ENCODE results near the gene MYL7.
A peak's percentile ranks its signal among the peaks of the same experiment; 100 is the strongest.

Gene MYL7

GRCh38 chr7:44183386-44183785 lies 42.3 kb upstream of the MYL7 start:
- intact Hi-C loops (cut with DNase I; ENCODE audit: low total_unique reads): loop anchor here (5.0 kb wide), 1 partner anchor 1096 kb away; no protein-coding TSS in a partner anchor
- Histone ChIP-seq H3K4me3 (no peak overlapping the region), H3K27me3 (peaks cover 0 to 7% of the 10 kb centered on the region in 2 donors), H3K4me1 (no peaks in the 10 kb centered on the region), H3K36me3 (no peaks in the 10 kb centered on the region), H3K27ac (no peak overlapping the region), H3K9me3 (peaks cover 0 to 10% (median 10%) of the 10 kb centered on the region in 3 donors)
- DNase-seq: no peak
- TF ChIP-seq, protein P1, sequence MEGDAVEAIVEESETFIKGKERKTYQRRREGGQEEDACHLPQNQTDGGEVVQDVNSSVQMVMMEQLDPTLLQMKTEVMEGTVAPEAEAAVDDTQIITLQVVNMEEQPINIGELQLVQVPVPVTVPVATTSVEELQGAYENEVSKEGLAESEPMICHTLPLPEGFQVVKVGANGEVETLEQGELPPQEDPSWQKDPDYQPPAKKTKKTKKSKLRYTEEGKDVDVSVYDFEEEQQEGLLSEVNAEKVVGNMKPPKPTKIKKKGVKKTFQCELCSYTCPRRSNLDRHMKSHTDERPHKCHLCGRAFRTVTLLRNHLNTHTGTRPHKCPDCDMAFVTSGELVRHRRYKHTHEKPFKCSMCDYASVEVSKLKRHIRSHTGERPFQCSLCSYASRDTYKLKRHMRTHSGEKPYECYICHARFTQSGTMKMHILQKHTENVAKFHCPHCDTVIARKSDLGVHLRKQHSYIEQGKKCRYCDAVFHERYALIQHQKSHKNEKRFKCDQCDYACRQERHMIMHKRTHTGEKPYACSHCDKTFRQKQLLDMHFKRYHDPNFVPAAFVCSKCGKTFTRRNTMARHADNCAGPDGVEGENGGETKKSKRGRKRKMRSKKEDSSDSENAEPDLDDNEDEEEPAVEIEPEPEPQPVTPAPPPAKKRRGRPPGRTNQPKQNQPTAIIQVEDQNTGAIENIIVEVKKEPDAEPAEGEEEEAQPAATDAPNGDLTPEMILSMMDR (IDR thresholded peaks at IDR 0.05): no peak

GRCh38 chr7:44182827-44183226 lies 41.7 kb upstream of the MYL7 start:
- no peak for DNase-seq
- no peak overlapping the region for H3K27ac ChIP-seq
- no peak overlapping the region for H3K4me3 ChIP-seq
- H3K9me3 ChIP-seq: peaks cover 0 to 10% (median 10%) of the 10 kb centered on the region in 3 donors
- TF ChIP-seq, protein P1 (IDR thresholded peaks at IDR 0.05): no peak
- peaks cover 0 to 4% (median 0%) of the 10 kb centered on the region in 4 donors for H3K4me1 ChIP-seq
- intact Hi-C loops (cut with DNase I; ENCODE audit: low total_unique reads): loop anchor here (5.0 kb wide), 1 partner anchor 1096 kb away; no protein-coding TSS in a partner anchor
- no peaks in the 10 kb centered on the region for H3K36me3 ChIP-seq
- H3K27me3 ChIP-seq: peaks cover 0 to 7% of the 10 kb centered on the region in 2 donors

DNA sequence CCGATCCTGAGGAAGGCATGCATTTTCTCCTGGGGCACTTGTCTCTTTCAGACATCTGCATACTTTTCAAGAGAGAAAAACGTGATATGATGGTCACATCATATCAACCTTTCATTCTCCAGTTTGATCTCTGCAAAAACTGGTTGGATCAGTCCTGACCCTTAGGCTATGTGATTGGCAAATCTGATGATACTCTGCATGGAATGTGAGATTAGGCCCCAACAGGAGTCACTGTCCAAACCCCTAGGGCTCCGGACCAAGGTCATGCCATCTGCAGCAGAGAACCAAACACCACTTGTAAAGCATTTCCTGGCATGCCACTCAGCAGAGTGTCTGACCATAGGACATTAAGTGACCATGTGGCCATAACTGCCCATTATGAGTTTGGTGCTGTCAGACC lies 39.5 kb upstream of the MYL7 start:
- intact Hi-C loops (cut with DNase I; ENCODE audit: low total_unique reads): loop anchor here (5.0 kb wide), 1 partner anchor 1093 kb away; no protein-coding TSS in a partner anchor

DNA sequence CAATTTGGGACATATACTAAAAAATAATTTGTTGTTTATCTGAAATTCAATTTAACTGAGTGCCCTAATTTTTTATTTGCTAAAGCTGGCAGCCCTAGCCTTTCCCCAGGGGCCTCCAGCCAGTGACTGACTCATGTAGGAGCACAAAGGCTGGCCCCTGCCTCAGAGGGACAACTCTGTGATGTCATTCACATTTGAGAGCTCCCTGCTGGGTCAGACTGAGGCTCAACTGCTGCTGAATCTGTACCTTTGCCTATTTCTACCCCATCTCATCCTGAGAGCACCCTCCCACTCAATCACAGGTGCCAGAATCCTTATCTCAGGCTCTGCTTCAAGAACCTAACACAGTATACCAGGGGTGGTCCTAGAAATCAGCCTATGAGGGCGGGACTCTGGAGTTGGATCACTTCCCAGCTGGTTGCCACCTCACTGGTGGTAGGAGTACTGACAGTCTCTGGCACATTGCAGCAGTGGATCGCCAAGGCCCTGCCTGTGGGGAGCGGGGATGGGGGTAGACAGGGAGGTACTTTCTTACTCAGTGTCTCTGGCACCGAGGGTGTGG lies 36.5 kb upstream of the MYL7 start:
- intact Hi-C loops (cut with DNase I; ENCODE audit: low total_unique reads): no loop called here
- peaks cover 0 to 4% of the 10 kb centered on the region in 2 donors for H3K27me3 ChIP-seq
- H3K27ac ChIP-seq: no peak overlapping the region
- peaks cover 0 to 5% (median 3%) of the 10 kb centered on the region in 3 donors for H3K9me3 ChIP-seq
- TF ChIP-seq, protein P1 (IDR thresholded peaks at IDR 0.05): no peak
- H3K4me3 ChIP-seq: no peak overlapping the region
- peaks cover 0 to 7% (median 0%) of the 10 kb centered on the region in 4 donors for H3K4me1 ChIP-seq
- H3K36me3 ChIP-seq: no peaks in the 10 kb centered on the region
- peak in 1 of 2 donors; percentile 61 for DNase-seq

More for the DNA sequence above, 39.5 kb upstream of the MYL7 start:
- peaks cover 0 to 7% of the 10 kb centered on the region in 2 donors for H3K27me3 ChIP-seq
- TF ChIP-seq, protein P1 (IDR thresholded peaks at IDR 0.05): no peak
- H3K4me3 ChIP-seq: no peak overlapping the region
- H3K4me1 ChIP-seq: peaks cover 0 to 7% (median 0%) of the 10 kb centered on the region in 4 donors
- H3K36me3 ChIP-seq: no peaks in the 10 kb centered on the region
- no peak for DNase-seq
- peaks cover 0 to 10% (median 10%) of the 10 kb centered on the region in 3 donors for H3K9me3 ChIP-seq
- no peak overlapping the region for H3K27ac ChIP-seq

- H3K4me1 ChIP-seq: peaks cover 0 to 7% (median 0%) of the 10 kb centered on the region in 4 donors
- TF ChIP-seq, protein P1 (IDR thresholded peaks at IDR 0.05): no peak
- H3K27ac ChIP-seq: no peak overlapping the region
- H3K27me3 ChIP-seq: no peaks in the 10 kb centered on the region
- no peaks in the 10 kb centered on the region for H3K9me3 ChIP-seq
- H3K4me3 ChIP-seq: no peak overlapping the region
- no peaks in the 10 kb centered on the region for H3K36me3 ChIP-seq
- intact Hi-C loops (cut with DNase I; ENCODE audit: low total_unique reads): no loop called here
- peak in 1 of 2 donors; percentile 48 for DNase-seq
Observed at GRCh38 chr7:44176486-44176885, 35.4 kb upstream of the MYL7 start.
